ENCODE data around the gene ALPL.
"Not testable (repeated sequence)": the region's sequence is repeated elsewhere in the genome, so short reads cannot be mapped to it uniquely, and the experiment has no call there.

The ALPL gene

GRCh38 chr1:21509351-21510112 is at the start of gene ALPL:
TSS of gene ALPL (plus strand) at chr1:21509423. CDS start at chr1:21554082, 44,659 bp downstream.
- DNase-seq: no peak

DNA sequence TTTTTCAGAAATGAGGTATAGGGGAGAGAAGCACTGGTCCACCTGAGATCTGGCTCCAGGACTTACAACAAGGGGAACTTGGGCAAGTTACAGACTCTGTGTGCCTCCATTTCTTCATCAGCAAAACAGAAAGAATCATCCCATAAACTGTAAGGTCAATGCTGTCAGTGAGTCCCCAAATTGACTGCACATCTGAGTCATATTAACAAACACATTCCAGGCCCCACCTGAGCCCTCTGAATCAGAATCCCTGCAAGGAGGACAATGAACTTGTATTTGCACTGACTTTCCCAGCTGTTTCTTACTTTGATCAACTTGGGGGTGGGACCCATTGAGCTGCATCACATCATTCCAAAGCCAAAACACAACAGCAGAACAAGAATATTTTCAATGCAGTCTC is 44.1 kb upstream of the ALPL start:
- not testable (repeated sequence) for DNase-seq

DNA sequence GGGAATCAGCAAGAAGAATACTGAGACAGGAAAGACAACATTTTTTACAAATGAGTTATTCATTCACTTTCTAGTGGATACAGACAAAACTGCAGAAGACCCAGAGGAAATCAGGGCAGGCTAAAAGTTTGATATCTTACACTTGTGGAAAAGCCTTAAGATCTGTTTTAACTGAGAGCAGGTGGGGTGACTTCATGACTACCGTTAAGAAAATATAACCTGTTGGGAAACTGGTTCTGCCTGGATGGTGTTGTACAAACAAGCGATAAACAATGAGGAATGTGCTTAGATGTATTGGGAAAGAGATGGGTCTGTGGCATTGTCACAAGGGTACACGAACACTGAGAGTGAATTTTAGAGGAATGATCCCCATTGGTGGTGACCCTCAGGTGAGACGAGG is 41.3 kb upstream of the ALPL start:
- DNase-seq: not testable (repeated sequence)

DNA sequence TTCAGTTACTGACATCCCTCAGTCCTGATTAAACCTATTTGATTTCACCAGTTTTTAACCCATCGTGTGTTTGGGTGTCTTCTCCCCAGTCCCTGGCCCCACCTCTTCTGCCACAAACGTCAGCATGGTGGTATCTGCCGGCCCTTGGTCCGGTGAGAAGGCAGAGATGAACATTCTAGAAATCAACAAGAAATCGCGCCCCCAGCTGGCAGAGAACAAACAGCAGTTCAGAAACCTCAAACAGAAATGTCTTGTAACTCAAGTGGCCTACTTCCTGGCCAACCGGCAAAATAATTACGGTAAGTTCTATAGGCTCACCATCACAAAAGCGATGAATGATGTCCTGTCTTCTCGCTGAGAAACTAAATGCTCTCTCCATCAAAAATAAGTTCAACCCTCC is 40.6 kb upstream of the ALPL start:
- peak; percentile 41 to 55 for DNase-seq

GRCh38 chr1:21469581-21469980 is 39.6 kb upstream of the ALPL start:
- DNase-seq: no peak

GRCh38 chr1:21472861-21473260 is 36.4 kb upstream of the ALPL start:
- DNase-seq: no peak

DNA sequence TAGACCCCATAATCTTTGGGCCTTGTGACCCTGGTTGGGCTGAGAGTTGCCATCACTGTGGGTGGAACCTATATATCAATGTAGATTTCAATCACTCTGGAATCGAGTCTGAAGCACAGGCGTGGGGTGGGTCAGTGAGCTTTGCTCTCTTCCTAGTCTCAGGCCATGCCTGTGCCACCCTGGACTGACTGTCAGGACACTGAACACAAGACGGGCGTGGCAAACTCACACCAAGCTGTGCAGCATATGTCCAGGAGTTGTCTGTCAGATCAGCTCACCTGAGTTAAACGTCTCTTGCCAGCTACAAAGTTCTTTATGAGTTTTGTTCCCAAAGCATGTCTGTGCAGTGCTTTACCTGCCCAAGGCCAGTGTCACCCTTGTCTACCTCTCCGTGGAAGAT is 30.9 kb upstream of the ALPL start:
- no peak for DNase-seq

DNA sequence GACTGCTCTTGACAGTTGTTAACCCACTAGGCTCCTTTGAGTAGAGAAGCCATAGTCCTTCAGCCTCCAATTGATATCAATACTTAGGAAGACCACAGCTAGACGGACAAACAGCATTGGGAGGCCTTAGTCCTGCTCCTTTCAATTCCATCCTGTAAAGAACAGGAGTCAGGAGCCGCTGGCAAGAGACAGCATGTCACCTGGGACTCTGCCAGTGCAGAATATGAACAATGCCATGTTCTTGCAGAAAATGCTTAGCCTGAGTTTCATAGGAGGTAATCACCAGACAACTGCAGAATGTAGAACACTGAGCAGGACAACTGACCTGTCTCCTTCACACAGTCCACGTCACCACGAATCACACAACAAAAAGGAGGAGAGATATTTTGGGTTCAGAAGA is 25.3 kb upstream of the ALPL start:
- DNase-seq: not testable (repeated sequence)

GRCh38 chr1:21489146-21489545 is 20.1 kb upstream of the ALPL start:
- DNase-seq: no peak

- peak; percentile 42 to 53 for DNase-seq
Measured at GRCh38 chr1:21490774-21491487, 18.3 kb upstream of the ALPL start.

DNA sequence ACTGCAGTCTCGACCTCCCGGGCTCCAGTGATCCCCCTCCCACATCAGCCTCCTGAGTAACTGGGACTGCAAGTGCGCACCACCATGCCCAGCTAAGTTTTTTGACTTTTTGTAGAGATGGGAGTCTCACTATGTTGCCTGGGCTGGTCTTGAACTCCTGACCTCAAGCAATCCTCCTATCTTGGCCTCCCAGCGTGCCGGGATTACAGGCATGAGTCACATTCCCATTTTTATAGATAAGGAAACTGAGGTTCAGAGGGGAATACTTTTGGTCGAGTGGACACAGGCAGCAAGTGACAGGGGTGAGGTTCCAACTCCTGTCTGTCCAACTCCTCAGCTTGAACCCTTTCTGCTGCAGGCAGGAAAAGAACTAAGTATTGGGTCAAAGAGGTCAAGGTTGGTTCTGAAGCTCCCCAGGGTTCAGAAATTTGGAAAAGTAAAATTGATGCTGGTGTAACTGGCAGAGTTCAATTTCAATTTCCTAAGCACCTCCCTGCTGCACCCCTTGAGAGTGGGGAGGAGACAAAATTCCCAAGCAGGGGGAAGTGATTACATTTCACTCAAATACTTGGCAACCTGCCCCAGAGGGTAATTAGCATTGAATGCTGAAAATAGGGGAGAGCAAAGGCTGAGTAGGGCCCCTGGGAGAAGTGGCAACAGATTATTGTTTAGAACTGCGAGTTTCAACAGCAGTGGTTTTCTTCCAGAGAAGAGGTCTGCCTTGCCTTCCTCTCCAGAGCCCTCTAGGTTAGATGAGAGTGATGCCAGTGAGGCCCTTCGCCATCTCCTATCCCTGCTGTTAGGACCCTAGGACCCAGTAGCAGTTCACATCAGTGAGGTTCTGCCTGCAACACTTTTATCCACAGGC is 17.5 kb upstream of the ALPL start:
- no peak for DNase-seq

GRCh38 chr1:21492356-21492625 is 16.9 kb upstream of the ALPL start:
- DNase-seq: no peak

- no peak for DNase-seq
Measured at GRCh38 chr1:21494196-21494595, 15.0 kb upstream of the ALPL start.

DNA sequence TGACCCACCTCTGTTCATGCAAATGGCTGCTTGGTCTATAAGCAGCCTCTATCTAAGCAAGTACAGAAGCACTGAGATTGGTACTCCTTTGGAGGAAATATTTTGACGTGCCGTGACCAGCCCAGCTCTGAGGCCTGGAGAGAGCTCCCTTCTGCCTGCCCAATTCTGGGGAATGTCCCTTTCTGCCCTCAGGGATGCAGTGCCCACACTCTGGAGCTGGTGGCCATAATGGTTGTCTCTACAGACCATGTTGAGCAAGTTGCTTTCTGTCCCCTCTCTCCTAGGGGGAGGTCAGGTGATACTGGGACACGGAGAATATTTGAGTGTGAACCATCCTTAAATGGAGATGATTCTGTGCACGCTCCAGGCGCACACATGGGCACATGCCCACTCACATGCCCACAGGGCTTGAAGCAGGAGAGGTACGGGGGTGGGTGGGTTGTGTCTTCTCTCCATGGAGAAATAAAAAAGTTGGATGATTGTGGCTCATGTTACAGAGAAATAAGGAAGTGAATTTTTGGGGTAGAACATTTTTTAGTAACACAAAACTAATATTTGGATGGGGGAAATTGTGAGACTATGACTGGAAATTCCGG is 13.9 kb upstream of the ALPL start:
- no peak for DNase-seq

DNA sequence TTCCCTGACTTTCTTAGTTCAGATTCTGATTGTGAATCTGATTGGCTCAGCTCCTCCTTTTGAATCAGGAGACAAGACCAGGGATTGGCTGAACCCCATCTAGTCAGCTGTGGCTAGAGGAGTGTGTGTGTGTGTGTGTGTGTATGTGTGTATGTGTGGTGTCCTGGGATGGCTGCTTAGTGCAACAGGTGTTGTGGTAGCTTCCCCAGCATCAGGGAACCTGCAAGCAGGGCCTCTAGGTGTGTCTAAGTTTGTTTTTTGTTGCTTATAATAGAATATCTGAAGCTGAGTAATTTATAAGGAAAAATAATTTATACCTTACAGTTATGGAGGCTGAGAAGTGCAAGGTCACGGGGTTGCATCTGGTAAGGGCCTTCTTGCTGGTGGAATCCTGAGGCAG is 13.2 kb upstream of the ALPL start:
- DNase-seq: no peak

DNA sequence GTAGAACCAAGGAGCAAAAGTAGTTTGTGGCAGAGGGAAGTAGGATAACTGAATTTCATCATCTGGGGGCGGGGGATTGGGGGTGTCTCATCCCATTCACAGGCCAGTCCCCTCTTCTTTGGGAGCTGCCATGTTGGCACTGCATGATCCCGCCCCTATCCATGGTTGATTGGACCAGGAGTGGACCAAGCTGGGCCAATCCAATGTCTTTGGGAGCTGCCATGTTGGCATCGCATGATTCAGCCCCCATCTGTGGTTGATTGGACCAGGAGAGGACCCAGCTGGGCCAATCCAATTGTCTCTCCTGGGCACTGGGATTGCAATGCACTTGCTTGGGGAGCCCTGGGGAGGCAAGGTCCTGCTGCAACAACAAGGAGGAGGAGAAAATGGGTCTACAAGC is 12.3 kb upstream of the ALPL start:
- no peak for DNase-seq

DNA sequence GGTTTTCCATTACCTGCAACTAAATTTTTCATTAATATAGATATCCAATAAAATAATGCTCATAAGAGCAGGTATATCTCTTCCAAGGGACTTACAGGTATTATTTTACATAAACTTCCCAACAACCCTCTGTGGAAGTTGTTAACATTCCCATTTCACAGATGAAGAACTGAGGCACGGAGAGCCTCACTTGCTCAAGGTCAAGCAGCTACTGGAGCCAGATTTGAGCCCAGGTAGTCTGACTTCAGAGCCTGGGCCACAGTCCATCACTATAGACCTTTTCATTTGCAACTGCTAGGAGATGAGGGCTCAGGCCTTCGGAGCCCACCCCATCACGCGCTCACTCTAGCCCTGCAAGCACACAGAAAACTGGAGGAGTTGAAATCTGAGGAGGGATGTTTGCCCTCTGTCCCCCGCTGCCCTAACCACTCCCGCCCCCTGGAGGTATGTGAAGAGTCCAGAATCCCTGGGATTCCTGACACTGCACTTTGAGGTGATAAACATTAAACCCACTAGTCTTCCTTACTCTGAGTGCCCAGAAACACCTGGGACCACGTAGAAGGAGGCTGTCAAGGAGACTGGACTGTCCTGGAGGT is 11.7 kb upstream of the ALPL start:
- no peak for DNase-seq

DNA sequence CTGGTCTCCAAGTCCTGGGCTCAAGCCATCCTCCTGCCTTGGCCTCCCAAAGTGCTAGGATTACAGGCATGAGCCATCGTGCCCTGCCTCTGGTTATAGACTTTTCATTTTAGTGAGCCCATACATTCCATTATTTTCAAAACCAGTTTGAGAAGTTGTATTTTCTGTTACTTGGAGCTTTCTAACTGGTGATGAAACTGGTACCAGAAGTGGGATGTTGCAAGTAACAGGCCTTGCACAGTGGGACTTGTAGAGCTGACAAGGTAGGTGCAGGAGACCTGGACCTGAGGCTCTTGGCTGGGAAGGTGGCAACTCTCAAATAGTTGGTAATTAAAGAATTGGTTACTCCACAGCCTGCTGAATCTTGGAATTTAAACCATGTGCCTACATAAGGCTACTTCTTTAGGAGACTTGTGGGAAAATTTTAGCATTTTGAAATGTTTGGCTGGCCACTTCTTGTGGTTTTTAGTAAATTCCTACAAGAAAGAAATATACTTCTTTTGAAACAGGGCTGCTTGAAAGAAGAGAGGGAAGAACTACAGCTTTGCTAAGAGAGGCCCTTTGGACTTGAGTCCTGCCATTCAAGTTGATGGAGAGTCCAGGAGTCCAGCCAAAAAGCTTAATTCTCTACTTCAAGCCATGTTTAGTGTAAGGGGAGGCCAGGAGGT is 9.8 kb upstream of the ALPL start:
- no peak for DNase-seq

GRCh38 chr1:21503706-21504377 is 5.4 kb upstream of the ALPL start:
- DNase-seq: no peak

DNA sequence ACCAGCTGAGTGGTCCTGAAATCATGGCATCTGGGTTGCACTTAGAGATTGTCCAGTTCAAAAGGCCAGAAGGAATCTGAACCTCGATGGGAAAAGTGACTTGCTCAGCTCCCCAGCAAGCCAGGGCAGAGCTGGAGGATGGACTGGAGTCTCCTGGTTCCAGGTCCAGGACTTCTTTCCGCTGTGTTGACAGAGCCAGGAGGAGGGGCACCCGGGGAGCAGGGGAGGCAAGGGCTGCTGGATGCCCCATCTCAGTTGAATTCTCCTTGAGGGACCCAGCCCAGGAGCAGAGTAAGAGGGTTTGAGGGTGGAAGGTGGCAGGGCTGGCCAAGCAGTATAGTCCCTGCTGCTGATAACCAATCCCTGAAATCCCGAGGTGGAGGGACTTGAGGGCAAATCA is 2.4 kb upstream of the ALPL start:
- DNase-seq: no peak

- DNase-seq: no peak
Measured at GRCh38 chr1:21507511-21508270, 1.5 kb upstream of the ALPL start.

All from activated CD4-positive, alpha-beta T cell treated with anti-CD3 and anti-CD28 coated beads, Interleukin-2, amount 50 U/mL, for 48 hours (primary cell).